ENCODE data around the gene SEL1L. TPM values are rescaled to one million over a fixed set of nuclear protein-coding genes. Genes with fewer than 3 reads are reported as not detected.

Gene SEL1L
- total RNA-seq, 2 experiments from 2014 or later, result 58.3 to 185 TPM

GRCh38 chr14:81485372-81485771 is 48.3 kb downstream of the SEL1L start:
- no peak for TF ChIP-seq EZH2phosphoT487 (IDR thresholded peaks at IDR 0.05; ENCODE audit: borderline replicate concordance, low read depth, low read length)
- TF ChIP-seq CTCF (conservative IDR thresholded peaks at IDR 0.05; ENCODE audit: low read length), result no peak
- H3K9me2 ChIP-seq (ENCODE audit: insufficient read depth, low read length), result no peaks in the 10 kb centered on the region
- no TSS peak for BruUV-seq (replicated peaks)
- H3K4me1 ChIP-seq (ENCODE audit: insufficient read depth, low read length, poor library complexity, severe bottlenecking), result no peaks in the 10 kb centered on the region
- H3K79me2 ChIP-seq (ENCODE audit: insufficient read depth, low read depth, low read length), result no peaks in the 10 kb centered on the region
- no peak overlapping the region for H2AFZ ChIP-seq (ENCODE audit: low read length)
- H3K4me3 ChIP-seq (ENCODE audit: low read depth, low read length, poor library complexity, severe bottlenecking), result no peak overlapping the region
- H3K9me3 ChIP-seq (ENCODE audit: low read length), result no peaks in the 10 kb centered on the region
- CTCF ChIA-PET (ENCODE audit: unreplicated experiment), result no interaction called here
- no peak for DNase-seq (ENCODE audit: low spot score)
- no peaks in the 10 kb centered on the region for H4K20me1 ChIP-seq (ENCODE audit: insufficient read depth, low read length)
- no peak overlapping the region for H3K27ac ChIP-seq (ENCODE audit: low read depth, low read length, poor library complexity, severe bottlenecking)
- no peak overlapping the region for H3K4me2 ChIP-seq (ENCODE audit: low read length)
- H3K36me3 ChIP-seq (ENCODE audit: insufficient read depth, low read length), result peaks cover 99% of the 10 kb centered on the region
- POLR2A ChIA-PET, result interaction anchor here (2.2 to 5.1 kb wide), 3 partner anchors 13 to 41 kb away, joined by 12 to 22 read pairs (median 15); no protein-coding TSS in a partner anchor
- intact Hi-C loops (cut with micrococcal nuclease; ENCODE audit: unreplicated experiment), result loop anchor here (5.0 kb wide), 1 partner anchor 37 kb away; no protein-coding TSS in a partner anchor

- intact Hi-C loops (cut with micrococcal nuclease; ENCODE audit: unreplicated experiment), result no loop called here
These were observed 49.5 kb downstream of the SEL1L start for GRCh38 chr14:81484120-81484519.

More at GRCh38 chr14:81484120-81484519, 49.5 kb downstream of the SEL1L start:
- TF ChIP-seq EZH2phosphoT487 (IDR thresholded peaks at IDR 0.05; ENCODE audit: borderline replicate concordance, low read depth, low read length), result no peak
- TF ChIP-seq CTCF (conservative IDR thresholded peaks at IDR 0.05; ENCODE audit: low read length), result no peak
- Histone ChIP-seq H3K9me2 (ENCODE audit: insufficient read depth, low read length) (no peaks in the 10 kb centered on the region), H3K27ac (ENCODE audit: low read depth, low read length, poor library complexity, severe bottlenecking) (no peak overlapping the region), H3K36me3 (ENCODE audit: insufficient read depth, low read length) (peaks cover 100% of the 10 kb centered on the region), H3K79me2 (ENCODE audit: insufficient read depth, low read depth, low read length) (no peaks in the 10 kb centered on the region), H2AFZ (ENCODE audit: low read length) (no peak overlapping the region), H3K4me2 (ENCODE audit: low read length) (no peak overlapping the region), H3K9me3 (ENCODE audit: low read length) (no peaks in the 10 kb centered on the region), H3K4me1 (ENCODE audit: insufficient read depth, low read length, poor library complexity, severe bottlenecking) (peaks cover 2% of the 10 kb centered on the region), H4K20me1 (ENCODE audit: insufficient read depth, low read length) (no peaks in the 10 kb centered on the region), H3K4me3 (ENCODE audit: low read depth, low read length, poor library complexity, severe bottlenecking) (no peak overlapping the region)
- DNase-seq (ENCODE audit: low spot score), result no peak
- BruUV-seq (replicated peaks), result no TSS peak
- POLR2A ChIA-PET, result interaction anchor here (5.1 kb wide), 1 partner anchor 12 kb away, joined by 22 read pairs; no protein-coding TSS in a partner anchor
- CTCF ChIA-PET (ENCODE audit: unreplicated experiment), result no interaction called here
